LNCaP clone FGC (cell line): ENCODE data around the gene CSF2.

Experiments used
- DNase-seq: peaks from one replicate; pipeline ENCODE4 v3.0.0-alpha.2; 2011; ENCODE audit warnings: low read depth
- H3K4me3 ChIP-seq: 2 replicates; pipeline ENCODE4 v1.5.1; 2011; ENCODE audit warnings: mild to moderate bottlenecking, low read depth, low read length, control low read depth
- CTCF ChIP-seq: IDR thresholded peaks from 2 replicates; pipeline ENCODE4 v1.5.1; 2012; ENCODE audit warnings: mild to moderate bottlenecking; ENCODE audit not compliant: control insufficient read depth, insufficient read depth; ENCODE audit errors: extremely low read depth

The CSF2 gene

GRCh38 chr5:132064738-132065331 is 8.8 kb upstream of the CSF2 start:
- peak; percentile 23 for DNase-seq
- peak; percentile 91 for TF ChIP-seq CTCF
- no peak overlapping the region for H3K4me3 ChIP-seq

- no peak overlapping the region for H3K4me3 ChIP-seq
- TF ChIP-seq CTCF, result peak; percentile 85
- DNase-seq, result peak; percentile 36
Measured at GRCh38 chr5:132065351-132065937, 8.1 kb upstream of the CSF2 start.

- no peak overlapping the region for H3K4me3 ChIP-seq
- no peak for DNase-seq
- no peak for TF ChIP-seq CTCF
Measured at GRCh38 chr5:132065951-132066701, 7.5 kb upstream of the CSF2 start.

- DNase-seq, result no peak
- H3K4me3 ChIP-seq, result no peak overlapping the region
- TF ChIP-seq CTCF, result no peak
Measured at GRCh38 chr5:132066871-132067270, 6.7 kb upstream of the CSF2 start.

- no peak for TF ChIP-seq CTCF
- DNase-seq, result no peak
- no peak overlapping the region for H3K4me3 ChIP-seq
Measured at GRCh38 chr5:132067451-132067850, 6.1 kb upstream of the CSF2 start.

- no peak for DNase-seq
- TF ChIP-seq CTCF, result no peak
- H3K4me3 ChIP-seq, result no peak overlapping the region
Measured at GRCh38 chr5:132067941-132068808, 5.4 kb upstream of the CSF2 start.
